ENCODE results near the gene CREB3L4. TPM values are rescaled to one million over a fixed set of nuclear protein-coding genes. Genes with fewer than 3 reads are reported as not detected.

Gene CREB3L4
- total and polyA plus RNA-seq, 2 of the 13 experiments (the other 11 are each of a cell fraction or from before 2014, with no cell fraction given), result 9.9 to 18.7 TPM

DNA sequence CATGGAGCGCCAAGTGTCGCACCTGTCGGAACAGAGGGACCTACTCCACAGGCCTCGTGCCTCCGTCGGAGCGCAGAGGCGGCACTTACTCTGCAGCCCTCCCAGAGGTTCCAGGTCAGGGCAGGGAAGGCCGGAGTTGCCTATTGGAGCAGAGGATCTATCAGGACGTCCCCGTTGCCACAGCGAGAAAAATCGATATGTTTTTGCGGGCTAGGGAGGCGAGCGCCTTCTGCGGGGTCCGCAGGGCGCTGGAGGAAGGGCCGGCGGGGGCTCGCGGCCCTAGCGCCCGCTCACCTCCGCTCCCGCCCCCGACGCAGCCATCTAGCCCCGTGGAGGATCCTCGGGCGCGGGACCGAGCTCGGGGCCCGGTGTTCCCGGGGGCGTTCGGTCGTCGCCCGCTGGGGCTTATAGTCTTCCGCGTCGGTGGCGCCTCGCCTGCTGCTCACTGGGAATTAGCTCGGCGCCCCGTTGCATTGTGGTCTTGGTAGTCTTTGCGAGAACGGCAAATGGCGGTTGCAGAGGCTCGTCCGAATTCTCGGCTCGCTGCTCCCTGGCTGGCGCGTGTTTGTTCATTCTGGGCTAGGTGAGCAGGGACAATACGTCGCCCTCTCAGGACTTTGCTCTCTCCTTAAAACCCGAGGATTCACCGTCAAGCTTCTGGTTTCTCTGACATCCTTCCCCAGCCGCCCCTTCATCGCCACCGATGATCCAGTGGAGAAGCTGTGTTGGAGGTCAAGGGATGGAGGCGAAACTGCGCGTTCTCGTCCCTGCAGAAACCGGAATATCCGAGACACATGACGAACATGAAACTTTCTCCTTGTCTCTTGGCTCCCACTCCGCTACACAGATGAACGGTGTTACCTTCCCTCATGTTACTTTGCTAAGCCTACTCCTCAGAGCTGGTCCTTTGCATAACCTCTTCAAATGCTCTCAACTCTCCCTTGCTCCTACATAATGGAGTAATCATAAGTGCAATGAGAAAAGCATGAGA is 9.8 kb downstream of the CREB3L4 start, which contains the start of gene JTB (continued):
- TF ChIP-seq MAZ (IDR thresholded peaks at IDR 0.05; ENCODE audit: borderline replicate concordance, low read depth, low read length) (no peak), MAZ (CRISPR knock-in tag; IDR thresholded peaks at IDR 0.05; ENCODE audit: low read depth) (no peak; the same call in 1 of the 2 replicates), PHF5A (CRISPR knock-in tag; IDR thresholded peaks at IDR 0.05; ENCODE audit: low read depth, unreplicated experiment) (no peak), HNRNPLL (IDR thresholded peaks at IDR 0.05; ENCODE audit: low read depth, low read length, poor library complexity, severe bottlenecking) (peak; percentile 76), ZNF761 (CRISPR knock-in tag; conservative IDR thresholded peaks at IDR 0.05) (no peak), CENPT (CRISPR knock-in tag; IDR thresholded peaks at IDR 0.05; ENCODE audit: low read depth) (no peak), ELF3 (CRISPR knock-in tag; IDR thresholded peaks at IDR 0.05) (peak; percentile 50; the same call in 1 of the 2 replicates), RFX1 (IDR thresholded peaks at IDR 0.05) (peak; percentile 41; the same call in 1 of the 2 replicates), ZNF770 (CRISPR knock-in tag; IDR thresholded peaks at IDR 0.05) (peak; percentile 67), ZNF343 (CRISPR knock-in tag; IDR thresholded peaks at IDR 0.05) (peak; percentile 81; the same call in 1 of the 2 replicates), ZFP36L2 (CRISPR knock-in tag; IDR thresholded peaks at IDR 0.05) (no peak), KLF12 (CRISPR knock-in tag; IDR thresholded peaks at IDR 0.05; ENCODE audit: borderline replicate concordance) (no peak), ZNF567 (CRISPR knock-in tag; IDR thresholded peaks at IDR 0.05; ENCODE audit: borderline replicate concordance) (peak; percentile 69; the same call in 1 of the 2 replicates), GPN1 (CRISPR knock-in tag; IDR thresholded peaks at IDR 0.05; ENCODE audit: borderline replicate concordance) (no peak), RBAK (CRISPR knock-in tag; IDR thresholded peaks at IDR 0.05) (no peak), ZNF839 (CRISPR knock-in tag; IDR thresholded peaks at IDR 0.05; ENCODE audit: borderline replicate concordance) (no peak), KDM6A (CRISPR knock-in tag; IDR thresholded peaks at IDR 0.05; ENCODE audit: low read depth) (no peak), BHLHE40 (IDR thresholded peaks at IDR 0.05; ENCODE audit: low read length) (no peak), ZNF781 (CRISPR knock-in tag; IDR thresholded peaks at IDR 0.05; ENCODE audit: borderline replicate concordance, not compliant biosample characterization) (no peak), HOXA5 (CRISPR knock-in tag; IDR thresholded peaks at IDR 0.05) (peak; percentile 56; the same call in 1 of the 2 replicates)
- TF ChIP-seq, protein P1, sequence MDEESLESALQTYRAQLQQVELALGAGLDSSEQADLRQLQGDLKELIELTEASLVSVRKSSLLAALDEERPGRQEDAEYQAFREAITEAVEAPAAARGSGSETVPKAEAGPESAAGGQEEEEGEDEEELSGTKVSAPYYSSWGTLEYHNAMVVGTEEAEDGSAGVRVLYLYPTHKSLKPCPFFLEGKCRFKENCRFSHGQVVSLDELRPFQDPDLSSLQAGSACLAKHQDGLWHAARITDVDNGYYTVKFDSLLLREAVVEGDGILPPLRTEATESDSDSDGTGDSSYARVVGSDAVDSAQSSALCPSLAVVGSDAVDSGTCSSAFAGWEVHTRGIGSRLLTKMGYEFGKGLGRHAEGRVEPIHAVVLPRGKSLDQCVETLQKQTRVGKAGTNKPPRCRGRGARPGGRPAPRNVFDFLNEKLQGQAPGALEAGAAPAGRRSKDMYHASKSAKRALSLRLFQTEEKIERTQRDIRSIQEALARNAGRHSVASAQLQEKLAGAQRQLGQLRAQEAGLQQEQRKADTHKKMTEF (CRISPR knock-in tag; IDR thresholded peaks at IDR 0.05), result peak; percentile 92
- TF ChIP-seq, protein P2, sequence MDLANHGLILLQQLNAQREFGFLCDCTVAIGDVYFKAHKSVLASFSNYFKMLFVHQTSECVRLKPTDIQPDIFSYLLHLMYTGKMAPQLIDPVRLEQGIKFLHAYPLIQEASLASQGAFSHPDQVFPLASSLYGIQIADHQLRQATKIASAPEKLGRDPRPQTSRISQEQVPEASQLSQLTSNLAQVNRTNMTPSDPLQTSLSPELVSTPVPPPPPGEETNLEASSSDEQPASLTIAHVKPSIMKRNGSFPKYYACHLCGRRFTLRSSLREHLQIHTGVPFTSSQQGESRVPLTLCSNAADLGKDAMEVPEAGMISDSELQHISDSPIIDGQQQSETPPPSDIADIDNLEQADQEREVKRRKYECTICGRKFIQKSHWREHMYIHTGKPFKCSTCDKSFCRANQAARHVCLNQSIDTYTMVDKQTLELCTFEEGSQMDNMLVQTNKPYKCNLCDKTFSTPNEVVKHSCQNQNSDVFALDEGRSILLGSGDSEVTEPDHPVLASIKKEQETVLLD (CRISPR knock-in tag; IDR thresholded peaks at IDR 0.05; ENCODE audit: low read depth), result peak; percentile 94

All from HepG2 (cell line).